Hepatocyte (in vitro differentiated cells): ENCODE results near the gene DIS3.

ENCODE experiments used
- EZH2 ChIP-seq: fragments of 200-600 bp; sonication (generic); IDR thresholded peaks from 2 replicates; pipeline ENCODE4 v1.6.1; 2016; ENCODE audit warnings: antibody characterized with exemption, mild to moderate bottlenecking, borderline replicate concordance
- EZH2phosphoT487 ChIP-seq: fragments of 200-600 bp; sonication (generic); IDR thresholded peaks from one replicate; pipeline ENCODE4 v1.6.1; 2018; ENCODE audit warnings: antibody characterized with exemption, mild to moderate bottlenecking, low read depth, moderate library complexity; ENCODE audit not compliant: unreplicated experiment, severe bottlenecking
- TF ChIP-seq, protein P1 (sequence below): fragments of 200-600 bp; sonication (generic); IDR thresholded peaks from 2 replicates; pipeline ENCODE4 v1.5.1; 2016; ENCODE audit warnings: antibody characterized with exemption, mild to moderate bottlenecking; ENCODE audit not compliant: poor library complexity

DNA sequence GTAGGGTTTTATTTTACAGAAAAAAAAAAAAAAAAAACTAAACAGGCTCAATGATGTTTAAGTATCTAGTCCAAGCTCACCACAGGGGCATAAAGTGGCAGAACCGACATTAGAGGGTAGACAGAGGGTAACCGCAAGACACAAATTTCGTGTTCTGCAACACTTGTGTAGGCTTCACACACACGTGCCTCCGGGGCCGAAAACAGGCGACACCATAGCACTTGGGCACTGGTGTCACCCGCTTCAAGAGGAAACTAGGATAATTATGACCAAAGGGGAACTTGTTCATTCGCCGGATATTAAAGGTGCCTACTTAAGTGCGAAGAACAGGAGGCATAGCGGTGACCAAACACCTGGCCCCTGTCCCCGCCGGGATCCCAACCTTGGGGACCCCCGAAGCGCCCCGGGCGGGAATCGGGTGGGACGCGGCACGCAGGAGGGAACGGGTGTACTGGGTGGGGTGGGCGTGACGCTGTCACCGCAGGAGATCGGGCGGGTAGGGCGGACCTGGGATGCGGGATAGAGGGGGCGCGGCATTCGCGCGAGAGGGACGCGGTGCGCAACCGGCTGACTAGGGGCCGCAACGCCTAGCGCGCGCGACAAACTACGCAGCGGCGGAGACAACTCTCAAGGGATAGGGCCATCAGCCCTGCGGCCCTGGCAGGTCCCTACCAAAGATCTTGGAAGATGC is 54.8 kb downstream of the DIS3 start:
- TF ChIP-seq, protein P1, sequence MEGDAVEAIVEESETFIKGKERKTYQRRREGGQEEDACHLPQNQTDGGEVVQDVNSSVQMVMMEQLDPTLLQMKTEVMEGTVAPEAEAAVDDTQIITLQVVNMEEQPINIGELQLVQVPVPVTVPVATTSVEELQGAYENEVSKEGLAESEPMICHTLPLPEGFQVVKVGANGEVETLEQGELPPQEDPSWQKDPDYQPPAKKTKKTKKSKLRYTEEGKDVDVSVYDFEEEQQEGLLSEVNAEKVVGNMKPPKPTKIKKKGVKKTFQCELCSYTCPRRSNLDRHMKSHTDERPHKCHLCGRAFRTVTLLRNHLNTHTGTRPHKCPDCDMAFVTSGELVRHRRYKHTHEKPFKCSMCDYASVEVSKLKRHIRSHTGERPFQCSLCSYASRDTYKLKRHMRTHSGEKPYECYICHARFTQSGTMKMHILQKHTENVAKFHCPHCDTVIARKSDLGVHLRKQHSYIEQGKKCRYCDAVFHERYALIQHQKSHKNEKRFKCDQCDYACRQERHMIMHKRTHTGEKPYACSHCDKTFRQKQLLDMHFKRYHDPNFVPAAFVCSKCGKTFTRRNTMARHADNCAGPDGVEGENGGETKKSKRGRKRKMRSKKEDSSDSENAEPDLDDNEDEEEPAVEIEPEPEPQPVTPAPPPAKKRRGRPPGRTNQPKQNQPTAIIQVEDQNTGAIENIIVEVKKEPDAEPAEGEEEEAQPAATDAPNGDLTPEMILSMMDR, result no peak
- no peak for TF ChIP-seq EZH2phosphoT487
- no peak for TF ChIP-seq EZH2
